Neural cell (in vitro differentiated cells): Measurements from ENCODE around the gene TBR1.

Source experiments
- CTCF ChIP-seq: fragments of 450-650 bp; IDR thresholded peaks from 2 replicates; pipeline ENCODE4 v1.5.1; 2014; ENCODE audit warnings: antibody characterized with exemption, mild to moderate bottlenecking, moderate library complexity; ENCODE audit not compliant: poor library complexity, severe bottlenecking
- EP300 ChIP-seq: fragments of 450-650 bp; conservative IDR thresholded peaks from 2 replicates; pipeline ENCODE4 v1.6.1; 2014; ENCODE audit warnings: antibody characterized with exemption, mild to moderate bottlenecking, moderate library complexity; ENCODE audit not compliant: poor library complexity, severe bottlenecking
- EZH2 ChIP-seq: fragments of 200-600, 300-800 bp; shearing (Covaris generic), sonication (generic); IDR thresholded peaks from 2 replicates; pipeline ENCODE4 v1.6.1; 2014; ENCODE audit warnings: antibody characterized with exemption, low read length, borderline replicate concordance, mild to moderate bottlenecking; ENCODE audit not compliant: insufficient read depth, poor library complexity, severe bottlenecking
- MXI1 ChIP-seq: fragments of 450-650 bp; conservative IDR thresholded peaks from 2 replicates; pipeline ENCODE4 v1.6.1; 2014; ENCODE audit warnings: antibody characterized with exemption, mild to moderate bottlenecking; ENCODE audit not compliant: poor library complexity, severe bottlenecking
- POLR2AphosphoS5 ChIP-seq: IDR thresholded peaks from 2 replicates; pipeline ENCODE4 v1.6.1; 2012
- SMC3 ChIP-seq: fragments of 450-650 bp; conservative IDR thresholded peaks from 2 replicates; pipeline ENCODE4 v1.6.1; 2014; ENCODE audit warnings: antibody characterized with exemption, mild to moderate bottlenecking, moderate library complexity; ENCODE audit not compliant: poor library complexity
- TAF1 ChIP-seq: IDR thresholded peaks from 2 replicates; pipeline ENCODE4 v1.6.1; 2012; ENCODE audit warnings: low read depth

- TF ChIP-seq CTCF (no peak), EZH2 (no peak), MXI1 (no peak), EP300 (peak; percentile 81), SMC3 (no peak), TAF1 (no peak), POLR2AphosphoS5 (peak; percentile 71)
Measured at GRCh38 chr2:161367675-161368074, 48.4 kb upstream of the TBR1 start.
